ENCODE data around the gene LIME1. TPM values are rescaled to one million over a fixed set of nuclear protein-coding genes. Genes with fewer than 3 reads are reported as not detected.

LIME1 gene
- total and polyA plus RNA-seq, 9 of the 15 experiments (the other 6 are each of a cell fraction or from before 2014, with no cell fraction given): 0.11 to 17.1 (median 2.8) TPM; not detected in 2

- TF ChIP-seq PATZ1 (CRISPR knock-in tag; IDR thresholded peaks at IDR 0.05; ENCODE audit: borderline replicate concordance) (no peak), ZSCAN29 (IDR thresholded peaks at IDR 0.05) (peak; percentile 42), CC2D1A (IDR thresholded peaks at IDR 0.05) (no peak), ATF1 (CRISPR knock-in tag; IDR thresholded peaks at IDR 0.05) (no peak), ATF1 (tag; IDR thresholded peaks at IDR 0.05) (no peak), E4F1 (CRISPR knock-in tag; IDR thresholded peaks at IDR 0.05; ENCODE audit: borderline replicate concordance) (no peak), FOSL1 (tag; conservative IDR thresholded peaks at IDR 0.05) (0 out of 2 replicates have a peak, but pooled peaks have one; percentile 1), ZNF75A (CRISPR knock-in tag; IDR thresholded peaks at IDR 0.05) (no peak), MAFG (tag; conservative IDR thresholded peaks at IDR 0.05) (no peak), POLR2G (IDR thresholded peaks at IDR 0.05; ENCODE audit: low read depth, low read length) (peak; percentile 76), REST (IDR thresholded peaks at IDR 0.05; ENCODE audit: borderline replicate concordance) (peak; percentile 80), REST (CRISPR knock-in tag; IDR thresholded peaks at IDR 0.05; ENCODE audit: low read depth) (no peak), TFE3 (CRISPR knock-in tag; IDR thresholded peaks at IDR 0.05) (no peak), PCBP1 (IDR thresholded peaks at IDR 0.05; ENCODE audit: low read depth, low read length, poor library complexity, severe bottlenecking) (peak; percentile 9), ARNT (IDR thresholded peaks at IDR 0.05) (no peak)
These were observed 3.7 kb downstream of the LIME1 start (continued) for GRCh38 chr20:63740070-63740626.
